Measurements from ENCODE around the gene RARB. TPM values are rescaled to one million over a fixed set of nuclear protein-coding genes. Genes with fewer than 3 reads are reported as not detected.

Gene RARB
- polyA plus RNA-seq, 1 donor from 2014 or later, result 13.2 TPM

GRCh38 chr3:25581823-25582222, 153.8 kb downstream of the RARB start:
- TF ChIP-seq MXI1 (conservative IDR thresholded peaks at IDR 0.05; ENCODE audit: poor library complexity, severe bottlenecking), result no peak
- no peak for TF ChIP-seq REST (IDR thresholded peaks at IDR 0.05; ENCODE audit: borderline replicate concordance)
- no peak for TF ChIP-seq CTCF (IDR thresholded peaks at IDR 0.05; ENCODE audit: poor library complexity, severe bottlenecking)
- TF ChIP-seq TAF1 (IDR thresholded peaks at IDR 0.05; ENCODE audit: low read depth), result no peak
- no peak for TF ChIP-seq RAD21 (conservative IDR thresholded peaks at IDR 0.05)
- no peak for TF ChIP-seq EP300 (conservative IDR thresholded peaks at IDR 0.05; ENCODE audit: poor library complexity, severe bottlenecking)
- Histone ChIP-seq H3K36me3 (ENCODE audit: insufficient read depth, low read length) (no peaks in the 10 kb centered on the region), H3K9me3 (ENCODE audit: low read length) (no peaks in the 10 kb centered on the region), H3K27me3 (ENCODE audit: insufficient read depth, low read depth, low read length) (no peaks in the 10 kb centered on the region), H3F3A (ENCODE audit: insufficient read depth, low read length, poor library complexity, severe bottlenecking) (no peaks in the 10 kb centered on the region), H3K27ac (ENCODE audit: low read length) (no peak overlapping the region), H3K9me2 (ENCODE audit: insufficient read depth, low read length) (no peaks in the 10 kb centered on the region), H3K9ac (ENCODE audit: low read length) (no peak overlapping the region), H3K4me2 (ENCODE audit: low read length) (no peak overlapping the region), H3K79me2 (replicated peaks; ENCODE audit: insufficient read depth, low read length) (no peaks in the 10 kb centered on the region), H4K20me1 (ENCODE audit: insufficient read depth) (no peaks in the 10 kb centered on the region), H3K4me3 (ENCODE audit: low read length) (no peak overlapping the region), H2AFZ (ENCODE audit: low read depth, low read length) (no peak overlapping the region)

GRCh38 chr3:25582242-25582641, 154.2 kb downstream of the RARB start:
- TF ChIP-seq POLR2AphosphoS5 (IDR thresholded peaks at IDR 0.05) (no peak), EP300 (conservative IDR thresholded peaks at IDR 0.05; ENCODE audit: poor library complexity, severe bottlenecking) (no peak), TAF1 (IDR thresholded peaks at IDR 0.05; ENCODE audit: low read depth) (no peak), RAD21 (conservative IDR thresholded peaks at IDR 0.05) (no peak), CTCF (IDR thresholded peaks at IDR 0.05; ENCODE audit: poor library complexity, severe bottlenecking) (no peak), REST (IDR thresholded peaks at IDR 0.05; ENCODE audit: borderline replicate concordance) (no peak), EZH2 (IDR thresholded peaks at IDR 0.05; ENCODE audit: borderline replicate concordance, insufficient read depth, low read length, poor library complexity, severe bottlenecking) (no peak), MXI1 (conservative IDR thresholded peaks at IDR 0.05; ENCODE audit: poor library complexity, severe bottlenecking) (no peak), SMC3 (conservative IDR thresholded peaks at IDR 0.05; ENCODE audit: poor library complexity) (no peak)
- H3K4me2 ChIP-seq (ENCODE audit: low read length), result no peak overlapping the region
- H3K9ac ChIP-seq (ENCODE audit: low read length), result no peak overlapping the region
- no peak overlapping the region for H3K4me3 ChIP-seq (ENCODE audit: low read length)
- H4K20me1 ChIP-seq (ENCODE audit: insufficient read depth), result no peaks in the 10 kb centered on the region
- H3K79me2 ChIP-seq (replicated peaks; ENCODE audit: insufficient read depth, low read length), result no peaks in the 10 kb centered on the region
- no peaks in the 10 kb centered on the region for H3F3A ChIP-seq (ENCODE audit: insufficient read depth, low read length, poor library complexity, severe bottlenecking)
- H3K9me3 ChIP-seq (ENCODE audit: low read length), result no peaks in the 10 kb centered on the region
- H2AFZ ChIP-seq (ENCODE audit: low read depth, low read length), result no peak overlapping the region
- H3K9me2 ChIP-seq (ENCODE audit: insufficient read depth, low read length), result no peaks in the 10 kb centered on the region
- H3K27me3 ChIP-seq (ENCODE audit: insufficient read depth, low read depth, low read length), result no peaks in the 10 kb centered on the region
- no peaks in the 10 kb centered on the region for H3K36me3 ChIP-seq (ENCODE audit: insufficient read depth, low read length)
- H3K27ac ChIP-seq (ENCODE audit: low read length), result no peak overlapping the region

All from neural cell (in vitro differentiated cells).